GM15510 (cell line): ENCODE results near the gene SPATA1.
A peak's percentile ranks its signal among the peaks of the same experiment; 100 is the strongest.

Experiments
- POLR2A ChIP-seq: IDR thresholded peaks from 3 replicates; pipeline ENCODE4 v1.6.1; 2011; ENCODE audit warnings: borderline replicate concordance; ENCODE audit not compliant: insufficient read length; ENCODE audit errors: extremely low read depth

The SPATA1 gene

GRCh38 chr1:84573481-84573966 is 67.3 kb downstream of the SPATA1 start:
- no peak for TF ChIP-seq POLR2A

GRCh38 chr1:84573967-84574842 is 68.0 kb downstream of the SPATA1 start, which contains the start of gene CTBS:
CTBS (minus strand) TSS chr1:84574440; CDS start chr1:84574415, 25 bp downstream.
- peak; percentile 98 for TF ChIP-seq POLR2A

- no peak for TF ChIP-seq POLR2A
Observed at GRCh38 chr1:84574936-84575335, 68.8 kb downstream of the SPATA1 start.

- no peak for TF ChIP-seq POLR2A
Observed at GRCh38 chr1:84581648-84582047, 75.5 kb downstream of the SPATA1 start.

GRCh38 chr1:84582802-84583587 is 76.8 kb downstream of the SPATA1 start:
- TF ChIP-seq POLR2A, result no peak

- TF ChIP-seq POLR2A, result no peak
Observed at GRCh38 chr1:84583648-84584047, 77.5 kb downstream of the SPATA1 start.

GRCh38 chr1:84584126-84584525 is 77.9 kb downstream of the SPATA1 start:
- TF ChIP-seq POLR2A, result no peak

- TF ChIP-seq POLR2A, result no peak
Observed at GRCh38 chr1:84585803-84586202, 79.6 kb downstream of the SPATA1 start.

GRCh38 chr1:84587099-84587498 is 80.9 kb downstream of the SPATA1 start:
- no peak for TF ChIP-seq POLR2A

- no peak for TF ChIP-seq POLR2A
Observed at GRCh38 chr1:84597011-84597410, 90.8 kb downstream of the SPATA1 start.

- TF ChIP-seq POLR2A, result no peak
Observed at GRCh38 chr1:84598418-84598817, 92.2 kb downstream of the SPATA1 start.

GRCh38 chr1:84598846-84599741 is 92.9 kb downstream of the SPATA1 start:
- TF ChIP-seq POLR2A, result no peak

- TF ChIP-seq POLR2A, result no peak
Observed at GRCh38 chr1:84600796-84601195, 94.6 kb downstream of the SPATA1 start.

GRCh38 chr1:84603223-84603622 is 97.0 kb downstream of the SPATA1 start:
- TF ChIP-seq POLR2A, result no peak
